ENCODE results near the gene ALDOB. TPM values are rescaled to one million over a fixed set of nuclear protein-coding genes. Genes with fewer than 3 reads are reported as not detected.

The ALDOB gene
- total and polyA plus RNA-seq, 2 of the 13 experiments (the other 11 are each of a cell fraction or from before 2014, with no cell fraction given), result 0.29 to 0.97 TPM

- BruUV-seq (replicated peaks), result TSS peak; percentile 91
- intact Hi-C loops (cut with micrococcal nuclease; ENCODE audit: unreplicated experiment), result no loop called here
- 1% methylated on average over 5 of the region's 5 CpGs for WGBS (ENCODE audit: low lambda C conversion rate)
- DNase-seq (ENCODE audit: low spot score) (peak; percentile 73), ATAC-seq (peak; percentile 83), FAIRE-seq (peak; percentile 62)
- peak overlapping the region; percentile 79 for H3K27ac ChIP-seq (ENCODE audit: extremely low read length, insufficient read depth, low read length)
- in situ Hi-C loops (cut with HindIII; ENCODE audit: extremely low pct_ligation_motif_present, low pct_unique_long_range_greater_than_20kb), result no loop called here
- POLR2A ChIA-PET, result interaction anchor here (0.6 to 2.2 kb wide), 20 partner anchors 8 to 231 kb away, joined by 3 to 23 read pairs (median 4); partner anchors contain the start of genes MRPL50, RNF20 and ZNF189
- peaks cover 65% of the 10 kb centered on the region for H3K4me1 ChIP-seq (ENCODE audit: insufficient read depth, low read length)
- no peaks in the 10 kb centered on the region for H3K36me3 ChIP-seq (replicated peaks in 1 of 2; ENCODE audit: control insufficient read depth in 1 of 2, insufficient read depth in 2 of 2, low read length in 2 of 2)
- no peaks in the 10 kb centered on the region for H3K79me2 ChIP-seq (ENCODE audit: insufficient read depth, low read length)
- peaks cover 7% of the 10 kb centered on the region; the same call in 1 of the 2 replicates for H3K9me3 ChIP-seq (ENCODE audit: low read length)
- CTCF ChIA-PET (ENCODE audit: low intra/inter-chr PET ratio, low total read pairs), result no interaction called here
- H3K27me3 ChIP-seq (ENCODE audit: control insufficient read depth in 1 of 2, insufficient read depth in 2 of 2, low read length in 2 of 2), result no peaks in the 10 kb centered on the region
- peak overlapping the region; percentile 77 for H2AFZ ChIP-seq (ENCODE audit: low read length)
- H3K4me3 ChIP-seq (replicated peaks in 1 of 3; ENCODE audit: insufficient read depth in 1 of 3, low read depth in 2 of 3, low read length in 3 of 3), result peak overlapping the region; percentile 45 to 51 (median 48); a peak in 5 of 6 replicates
- H4K20me1 ChIP-seq (ENCODE audit: insufficient read depth, low read length), result no peaks in the 10 kb centered on the region
- H3K9ac ChIP-seq (ENCODE audit: insufficient read depth, low read depth, low read length), result peak overlapping the region; percentile 64
- H3K4me2 ChIP-seq (ENCODE audit: low read depth, low read length), result peak overlapping the region; percentile 74
- TF ChIP-seq, protein P1, sequence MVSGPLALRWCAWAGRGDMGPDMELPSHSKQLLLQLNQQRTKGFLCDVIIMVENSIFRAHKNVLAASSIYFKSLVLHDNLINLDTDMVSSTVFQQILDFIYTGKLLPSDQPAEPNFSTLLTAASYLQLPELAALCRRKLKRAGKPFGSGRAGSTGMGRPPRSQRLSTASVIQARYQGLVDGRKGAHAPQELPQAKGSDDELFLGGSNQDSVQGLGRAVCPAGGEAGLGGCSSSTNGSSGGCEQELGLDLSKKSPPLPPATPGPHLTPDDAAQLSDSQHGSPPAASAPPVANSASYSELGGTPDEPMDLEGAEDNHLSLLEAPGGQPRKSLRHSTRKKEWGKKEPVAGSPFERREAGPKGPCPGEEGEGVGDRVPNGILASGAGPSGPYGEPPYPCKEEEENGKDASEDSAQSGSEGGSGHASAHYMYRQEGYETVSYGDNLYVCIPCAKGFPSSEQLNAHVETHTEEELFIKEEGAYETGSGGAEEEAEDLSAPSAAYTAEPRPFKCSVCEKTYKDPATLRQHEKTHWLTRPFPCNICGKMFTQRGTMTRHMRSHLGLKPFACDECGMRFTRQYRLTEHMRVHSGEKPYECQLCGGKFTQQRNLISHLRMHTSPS (CRISPR knock-in tag; IDR thresholded peaks at IDR 0.05; ENCODE audit: low read depth), result no peak
- TF ChIP-seq EP300 (IDR thresholded peaks at IDR 0.05; ENCODE audit: low read depth in 2 of 2, low read length in 2 of 2), result peak; percentile 67 to 79; a peak in 2 of 4 replicates
- TF ChIP-seq EP300 (CRISPR knock-in tag; IDR thresholded peaks at IDR 0.05; ENCODE audit: borderline replicate concordance), result no peak
- peak; percentile 82 for TF ChIP-seq RCOR2 (CRISPR knock-in tag; IDR thresholded peaks at IDR 0.05)
- no peak for TF ChIP-seq KLF13 (CRISPR knock-in tag; IDR thresholded peaks at IDR 0.05)
- TF ChIP-seq, protein P2, sequence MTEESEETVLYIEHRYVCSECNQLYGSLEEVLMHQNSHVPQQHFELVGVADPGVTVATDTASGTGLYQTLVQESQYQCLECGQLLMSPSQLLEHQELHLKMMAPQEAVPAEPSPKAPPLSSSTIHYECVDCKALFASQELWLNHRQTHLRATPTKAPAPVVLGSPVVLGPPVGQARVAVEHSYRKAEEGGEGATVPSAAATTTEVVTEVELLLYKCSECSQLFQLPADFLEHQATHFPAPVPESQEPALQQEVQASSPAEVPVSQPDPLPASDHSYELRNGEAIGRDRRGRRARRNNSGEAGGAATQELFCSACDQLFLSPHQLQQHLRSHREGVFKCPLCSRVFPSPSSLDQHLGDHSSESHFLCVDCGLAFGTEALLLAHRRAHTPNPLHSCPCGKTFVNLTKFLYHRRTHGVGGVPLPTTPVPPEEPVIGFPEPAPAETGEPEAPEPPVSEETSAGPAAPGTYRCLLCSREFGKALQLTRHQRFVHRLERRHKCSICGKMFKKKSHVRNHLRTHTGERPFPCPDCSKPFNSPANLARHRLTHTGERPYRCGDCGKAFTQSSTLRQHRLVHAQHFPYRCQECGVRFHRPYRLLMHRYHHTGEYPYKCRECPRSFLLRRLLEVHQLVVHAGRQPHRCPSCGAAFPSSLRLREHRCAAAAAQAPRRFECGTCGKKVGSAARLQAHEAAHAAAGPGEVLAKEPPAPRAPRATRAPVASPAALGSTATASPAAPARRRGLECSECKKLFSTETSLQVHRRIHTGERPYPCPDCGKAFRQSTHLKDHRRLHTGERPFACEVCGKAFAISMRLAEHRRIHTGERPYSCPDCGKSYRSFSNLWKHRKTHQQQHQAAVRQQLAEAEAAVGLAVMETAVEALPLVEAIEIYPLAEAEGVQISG (CRISPR knock-in tag; IDR thresholded peaks at IDR 0.05), result no peak
- TF ChIP-seq ATF3 (CRISPR knock-in tag; IDR thresholded peaks at IDR 0.05), result peak; percentile 66; the same call in 1 of the 2 replicates
- TF ChIP-seq CENPBD1 (CRISPR knock-in tag; IDR thresholded peaks at IDR 0.05; ENCODE audit: borderline replicate concordance, low read depth), result no peak
- no peak for TF ChIP-seq ZNF562 (CRISPR knock-in tag; IDR thresholded peaks at IDR 0.05; ENCODE audit: borderline replicate concordance)
- no peak for TF ChIP-seq ZNF644 (CRISPR knock-in tag; IDR thresholded peaks at IDR 0.05; ENCODE audit: low read depth)
- TF ChIP-seq, protein P3, sequence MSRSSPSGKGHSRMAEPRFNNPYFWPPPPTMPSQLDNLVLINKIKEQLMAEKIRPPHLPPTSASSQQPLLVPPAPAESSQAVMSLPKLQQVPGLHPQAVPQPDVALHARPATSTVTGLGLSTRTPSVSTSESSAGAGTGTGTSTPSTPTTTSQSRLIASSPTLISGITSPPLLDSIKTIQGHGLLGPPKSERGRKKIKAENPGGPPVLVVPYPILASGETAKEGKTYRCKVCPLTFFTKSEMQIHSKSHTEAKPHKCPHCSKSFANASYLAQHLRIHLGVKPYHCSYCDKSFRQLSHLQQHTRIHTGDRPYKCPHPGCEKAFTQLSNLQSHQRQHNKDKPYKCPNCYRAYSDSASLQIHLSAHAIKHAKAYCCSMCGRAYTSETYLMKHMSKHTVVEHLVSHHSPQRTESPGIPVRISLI (CRISPR knock-in tag; IDR thresholded peaks at IDR 0.05; ENCODE audit: borderline replicate concordance), result no peak
- TF ChIP-seq SAP130 (CRISPR knock-in tag; IDR thresholded peaks at IDR 0.05; ENCODE audit: low read depth), result peak; percentile 61
- no peak for TF ChIP-seq ZNF180 (CRISPR knock-in tag; IDR thresholded peaks at IDR 0.05; ENCODE audit: borderline replicate concordance, low read depth)
These were observed 9.9 kb upstream of the ALDOB start for GRCh38 chr9:101445353-101446029.
